B cell (primary cell): ENCODE data around the gene SENP3.

Experiments used
- CTCF ChIP-seq: fragments of 200-600 bp; IDR thresholded peaks from one replicate; pipeline ENCODE4 v1.8.0; 2022; ENCODE audit warnings: antibody characterized with exemption, mild to moderate bottlenecking
- EZH2 ChIP-seq: IDR thresholded peaks from 2 replicates; pipeline ENCODE4 v1.6.1; 2012; ENCODE audit warnings: borderline replicate concordance, low read depth, mild to moderate bottlenecking, moderate library complexity, low read length; ENCODE audit not compliant: insufficient read depth, poor library complexity, severe bottlenecking

GRCh38 chr17:7559320-7560171 is 2.2 kb upstream of the SENP3 start:
- TF ChIP-seq CTCF, result no peak
- no peak for TF ChIP-seq EZH2
